ENCODE data around the gene SIK3. TPM values are rescaled to one million over a fixed set of nuclear protein-coding genes. Genes with fewer than 3 reads are reported as not detected.
A peak's percentile ranks its signal among the peaks of the same experiment; 100 is the strongest.
"Not testable (repeated sequence)": the region's sequence is repeated elsewhere in the genome, so short reads cannot be mapped to it uniquely, and the experiment has no call there.

Gene SIK3
- total RNA-seq, 1 experiment from 2014 or later = 4.1 TPM

DNA sequence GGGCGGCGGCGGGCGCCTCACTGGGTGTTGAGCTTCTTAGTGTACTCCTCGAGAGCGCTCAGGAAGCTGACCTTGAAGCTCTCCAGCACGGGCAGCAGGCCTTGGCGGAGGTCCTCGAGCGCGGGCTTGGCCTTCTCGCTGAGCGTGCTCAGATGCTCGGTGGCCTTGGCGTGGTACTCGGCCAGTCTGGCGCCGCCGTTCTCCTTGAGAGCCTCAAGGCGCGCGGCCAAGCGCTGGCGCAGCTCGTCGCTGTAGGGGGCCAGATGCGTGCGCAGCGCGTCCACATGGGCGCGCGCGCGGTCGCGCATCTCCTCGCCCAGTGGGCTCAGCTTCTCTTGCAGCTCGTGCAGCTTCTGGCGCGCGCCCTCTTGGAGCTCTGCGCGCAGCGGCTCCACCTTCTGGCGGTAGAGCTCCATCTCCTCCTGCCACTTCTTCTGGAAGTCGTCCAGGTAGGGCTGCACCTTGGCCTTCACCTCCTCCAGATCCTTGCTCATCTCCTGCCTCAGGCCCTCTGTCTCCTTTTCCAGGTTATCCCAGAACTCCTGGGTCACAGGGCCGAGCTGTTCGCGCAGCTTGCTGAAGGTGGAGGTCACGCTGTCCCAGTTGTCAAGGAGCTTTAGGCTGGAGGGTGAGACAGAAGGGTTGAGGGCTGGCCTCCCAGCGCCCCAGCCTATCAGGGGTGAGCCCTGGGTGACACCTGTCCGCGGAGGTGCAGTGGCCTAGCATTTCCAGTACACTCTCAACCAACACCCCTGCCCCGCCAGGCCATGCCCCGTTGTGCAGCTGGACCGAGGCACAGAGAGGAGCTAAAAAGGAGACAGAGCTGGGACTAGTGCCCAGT, 262.2 kb downstream of the SIK3 start:
- no peaks in the 10 kb centered on the region for H4K20me1 ChIP-seq (ENCODE audit: insufficient read depth, low read depth, low read length)
- H3K27ac ChIP-seq (ENCODE audit: low read length) = no peak overlapping the region
- H3K9me2 ChIP-seq (replicated peaks; ENCODE audit: insufficient read depth, low read length) = no peaks in the 10 kb centered on the region
- peak overlapping the region; percentile 91 for H2AFZ ChIP-seq (ENCODE audit: low read length)
- H3K27me3 ChIP-seq (ENCODE audit: low read length) = no peaks in the 10 kb centered on the region
- no peaks in the 10 kb centered on the region for H3K9me3 ChIP-seq (ENCODE audit: low read length)
- H3K4me1 ChIP-seq (ENCODE audit: low read length) = peaks cover 7% of the 10 kb centered on the region
- H3K36me3 ChIP-seq (ENCODE audit: insufficient read depth, low read length) = no peaks in the 10 kb centered on the region
- H3K9ac ChIP-seq (ENCODE audit: low read length) = peak overlapping the region; percentile 66
- H3K4me3 ChIP-seq (ENCODE audit: low read length) = peak overlapping the region; percentile 57; the same call in 1 of the 2 replicates
- no peaks in the 10 kb centered on the region for H3K79me2 ChIP-seq (ENCODE audit: low read length)
- peak; percentile 90 for DNase-seq
- peak overlapping the region; percentile 72 for H3K4me2 ChIP-seq (ENCODE audit: low read depth, low read length, poor library complexity, severe bottlenecking)

DNA sequence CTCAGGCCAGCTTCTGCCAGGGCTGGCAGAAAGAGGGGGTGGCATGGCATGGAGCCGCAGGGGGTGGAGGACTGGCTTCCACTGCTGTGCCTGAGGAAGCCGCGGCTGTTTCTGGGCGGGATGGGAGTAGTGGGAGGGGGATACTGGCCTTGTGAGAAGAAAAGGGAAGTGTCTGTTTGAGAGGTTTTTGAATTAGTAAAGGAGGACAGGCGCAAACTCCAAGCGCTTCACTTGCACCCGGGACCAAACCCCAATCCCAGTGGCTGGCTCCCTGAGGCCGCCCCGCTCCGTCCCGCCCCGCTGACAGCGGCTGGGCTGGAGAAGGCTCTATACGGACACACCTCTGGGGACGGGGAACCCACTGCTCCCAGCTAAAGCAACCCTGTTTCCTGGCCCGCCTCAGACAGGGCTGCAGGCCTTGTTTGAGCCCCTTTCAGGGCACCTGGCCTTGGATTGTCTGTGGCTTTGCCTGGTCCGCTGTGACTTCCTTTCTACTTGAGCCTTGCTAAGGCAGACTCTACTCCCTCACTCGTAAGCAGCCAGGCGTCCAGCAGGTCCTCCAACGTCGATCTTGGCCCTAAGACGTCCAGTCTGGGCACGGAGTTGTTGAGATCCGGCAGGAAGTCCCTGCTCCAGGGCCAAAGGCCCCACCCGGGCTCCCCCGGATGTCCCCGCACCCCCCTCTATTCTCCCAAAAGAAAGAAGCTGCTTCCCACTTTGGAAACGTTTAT, 263.0 kb downstream of the SIK3 start:
- H3K4me3 ChIP-seq (ENCODE audit: low read length) = peak overlapping the region; percentile 57; the same call in 1 of the 2 replicates
- H2AFZ ChIP-seq (ENCODE audit: low read length) = peak overlapping the region; percentile 91
- H3K27ac ChIP-seq (ENCODE audit: low read length) = no peak overlapping the region
- H3K36me3 ChIP-seq (ENCODE audit: insufficient read depth, low read length) = no peaks in the 10 kb centered on the region
- H3K9me2 ChIP-seq (replicated peaks; ENCODE audit: insufficient read depth, low read length) = no peaks in the 10 kb centered on the region
- no peak for DNase-seq
- no peaks in the 10 kb centered on the region for H3K79me2 ChIP-seq (ENCODE audit: low read length)
- H3K9me3 ChIP-seq (ENCODE audit: low read length) = no peaks in the 10 kb centered on the region
- H3K4me2 ChIP-seq (ENCODE audit: low read depth, low read length, poor library complexity, severe bottlenecking) = peak overlapping the region; percentile 72
- H4K20me1 ChIP-seq (ENCODE audit: insufficient read depth, low read depth, low read length) = no peaks in the 10 kb centered on the region
- no peaks in the 10 kb centered on the region for H3K27me3 ChIP-seq (ENCODE audit: low read length)
- peaks cover 7% of the 10 kb centered on the region for H3K4me1 ChIP-seq (ENCODE audit: low read length)
- H3K9ac ChIP-seq (ENCODE audit: low read length) = peak overlapping the region; percentile 66

DNA sequence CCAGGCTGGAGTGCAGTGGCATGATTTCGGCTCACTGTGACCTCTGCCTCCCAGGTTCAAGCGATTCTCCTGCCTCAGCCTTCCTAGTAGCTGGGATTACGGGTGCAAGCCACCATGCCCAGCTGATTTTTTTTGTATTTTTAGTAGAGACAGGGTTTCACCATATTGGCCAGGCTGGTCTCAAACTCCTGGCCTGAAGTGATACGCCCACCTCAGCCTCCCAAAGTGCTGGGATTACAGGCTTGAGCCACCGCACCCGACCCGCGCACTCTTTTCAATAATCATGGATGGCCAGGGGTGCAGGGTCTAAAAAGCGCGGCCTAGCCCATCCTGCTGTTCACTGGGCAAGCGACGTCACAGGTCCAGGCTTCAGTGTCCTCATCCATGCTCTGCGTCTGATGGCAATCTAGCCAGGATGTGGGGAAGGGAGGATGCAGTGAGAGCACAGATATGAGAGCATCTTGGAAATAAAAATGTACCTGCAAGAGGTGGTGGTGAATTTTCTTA, 263.6 kb downstream of the SIK3 start:
- not testable (repeated sequence) for H3K4me3 ChIP-seq (ENCODE audit: low read length); H3K4me1 ChIP-seq (ENCODE audit: low read length); H3K79me2 ChIP-seq (ENCODE audit: low read length); H2AFZ ChIP-seq (ENCODE audit: low read length); H3K9me3 ChIP-seq (ENCODE audit: low read length); H3K27ac ChIP-seq (ENCODE audit: low read length); H4K20me1 ChIP-seq (ENCODE audit: insufficient read depth, low read depth, low read length); H3K27me3 ChIP-seq (ENCODE audit: low read length); DNase-seq; H3K36me3 ChIP-seq (ENCODE audit: insufficient read depth, low read length); H3K4me2 ChIP-seq (ENCODE audit: low read depth, low read length, poor library complexity, severe bottlenecking); H3K9ac ChIP-seq (ENCODE audit: low read length); H3K9me2 ChIP-seq (replicated peaks; ENCODE audit: insufficient read depth, low read length)

DNA sequence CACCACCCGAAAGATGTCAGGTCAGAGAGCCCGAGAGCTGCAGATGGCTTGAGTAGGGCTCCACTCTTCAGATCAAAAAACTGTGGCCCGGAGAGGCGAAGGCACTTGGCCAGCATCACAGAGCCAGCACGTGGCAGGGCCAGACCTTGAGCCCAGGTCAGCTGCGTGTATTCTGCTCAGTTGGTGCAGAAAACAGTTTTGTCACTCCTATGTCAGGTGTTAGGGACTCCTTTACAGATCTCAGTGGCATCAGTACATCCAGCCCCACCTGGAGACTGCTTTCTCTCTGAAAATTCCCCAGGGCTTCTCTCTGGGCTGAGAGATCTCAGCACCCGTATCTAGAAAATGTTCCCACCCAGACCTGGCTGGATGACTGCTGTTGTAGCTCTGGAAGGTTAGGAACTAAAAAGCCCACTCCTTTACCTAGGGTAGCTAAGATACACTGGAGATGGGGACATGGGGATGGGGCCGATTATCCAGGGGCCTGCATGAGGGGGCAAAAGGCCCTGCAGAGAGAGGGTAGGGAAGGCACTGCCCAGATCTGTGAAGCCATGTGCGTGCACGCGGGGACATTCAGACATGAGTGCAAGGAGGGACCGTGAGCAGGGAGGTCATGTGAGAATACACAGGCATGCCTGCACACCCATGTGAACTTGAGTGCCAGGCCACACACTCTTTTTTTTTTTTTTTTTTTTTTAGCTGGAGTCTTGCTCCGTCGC, 264.3 kb downstream of the SIK3 start:
- peaks cover 7% of the 10 kb centered on the region for H3K4me1 ChIP-seq (ENCODE audit: low read length)
- no peak overlapping the region for H3K27ac ChIP-seq (ENCODE audit: low read length)
- H3K27me3 ChIP-seq (ENCODE audit: low read length) = no peaks in the 10 kb centered on the region
- no peak overlapping the region for H2AFZ ChIP-seq (ENCODE audit: low read length)
- H3K36me3 ChIP-seq (ENCODE audit: insufficient read depth, low read length) = no peaks in the 10 kb centered on the region
- H3K9ac ChIP-seq (ENCODE audit: low read length) = no peak overlapping the region
- H4K20me1 ChIP-seq (ENCODE audit: insufficient read depth, low read depth, low read length) = no peaks in the 10 kb centered on the region
- H3K9me2 ChIP-seq (replicated peaks; ENCODE audit: insufficient read depth, low read length) = no peaks in the 10 kb centered on the region
- DNase-seq = no peak
- H3K9me3 ChIP-seq (ENCODE audit: low read length) = no peaks in the 10 kb centered on the region
- no peak overlapping the region for H3K4me2 ChIP-seq (ENCODE audit: low read depth, low read length, poor library complexity, severe bottlenecking)
- H3K79me2 ChIP-seq (ENCODE audit: low read length) = no peaks in the 10 kb centered on the region
- H3K4me3 ChIP-seq (ENCODE audit: low read length) = no peak overlapping the region

DNA sequence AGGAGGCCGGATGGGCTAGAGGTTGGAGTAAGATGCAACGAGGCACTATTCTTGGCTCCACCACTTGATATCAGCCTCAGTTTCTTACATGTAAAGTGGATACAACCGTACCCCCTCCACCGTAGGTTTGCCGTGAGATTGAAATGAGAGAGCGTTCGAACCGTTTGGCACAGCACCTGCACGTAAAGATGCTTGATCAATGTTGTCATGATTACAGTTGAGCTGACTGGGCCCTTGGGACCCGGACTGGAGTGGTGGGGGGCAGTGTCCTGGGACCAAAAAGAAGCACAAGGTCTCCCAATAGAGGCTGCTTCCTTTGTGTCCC, 264.8 kb downstream of the SIK3 start:
- Histone ChIP-seq H3K27me3 (ENCODE audit: low read length) (no peaks in the 10 kb centered on the region), H3K9ac (ENCODE audit: low read length) (no peak overlapping the region), H3K4me1 (ENCODE audit: low read length) (peaks cover 7% of the 10 kb centered on the region), H3K79me2 (ENCODE audit: low read length) (no peaks in the 10 kb centered on the region), H4K20me1 (ENCODE audit: insufficient read depth, low read depth, low read length) (no peaks in the 10 kb centered on the region), H3K4me2 (ENCODE audit: low read depth, low read length, poor library complexity, severe bottlenecking) (no peak overlapping the region), H2AFZ (ENCODE audit: low read length) (no peak overlapping the region), H3K27ac (ENCODE audit: low read length) (no peak overlapping the region), H3K9me3 (ENCODE audit: low read length) (no peaks in the 10 kb centered on the region), H3K9me2 (replicated peaks; ENCODE audit: insufficient read depth, low read length) (no peaks in the 10 kb centered on the region), H3K4me3 (ENCODE audit: low read length) (no peak overlapping the region), H3K36me3 (ENCODE audit: insufficient read depth, low read length) (no peaks in the 10 kb centered on the region)
- no peak for DNase-seq

DNA sequence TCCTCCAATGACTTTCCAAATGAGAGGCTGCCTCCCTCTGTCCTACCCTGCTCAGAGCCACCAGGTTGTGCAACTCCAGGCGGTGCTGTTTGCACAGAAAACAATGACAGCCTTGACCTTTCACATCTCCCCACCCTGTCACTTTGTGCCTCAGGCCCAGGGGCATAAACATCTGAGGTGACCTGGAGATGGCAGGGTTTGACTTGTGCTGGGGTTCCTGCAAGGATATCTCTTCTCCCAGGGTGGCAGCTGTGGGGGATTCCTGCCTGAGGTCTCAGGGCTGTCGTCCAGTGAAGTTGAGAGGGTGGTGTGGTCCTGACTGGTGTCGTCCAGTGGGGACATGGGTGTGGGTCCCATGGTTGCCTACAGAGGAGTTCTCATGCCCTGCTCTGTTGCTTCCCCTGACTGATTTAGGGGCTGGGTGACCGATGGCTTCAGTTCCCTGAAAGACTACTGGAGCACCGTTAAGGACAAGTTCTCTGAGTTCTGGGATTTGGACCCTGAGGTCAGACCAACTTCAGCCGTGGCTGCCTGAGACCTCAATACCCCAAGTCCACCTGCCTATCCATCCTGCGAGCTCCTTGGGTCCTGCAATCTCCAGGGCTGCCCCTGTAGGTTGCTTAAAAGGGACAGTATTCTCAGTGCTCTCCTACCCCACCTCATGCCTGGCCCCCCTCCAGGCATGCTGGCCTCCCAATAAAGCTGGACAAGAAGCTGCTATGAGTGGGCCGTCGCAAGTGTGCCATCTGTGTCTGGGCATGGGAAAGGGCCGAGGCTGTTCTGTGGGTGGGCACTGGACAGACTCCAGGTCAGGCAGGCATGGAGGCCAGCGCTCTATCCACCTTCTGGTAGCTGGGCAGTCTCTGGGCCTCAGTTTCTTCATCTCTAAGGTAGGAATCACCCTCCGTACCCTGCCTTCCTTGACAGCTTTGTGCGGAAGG, 265.6 kb downstream of the SIK3 start:
- Histone ChIP-seq H3K79me2 (ENCODE audit: low read length) (no peaks in the 10 kb centered on the region), H3K4me2 (ENCODE audit: low read depth, low read length, poor library complexity, severe bottlenecking) (no peak overlapping the region), H3K4me3 (ENCODE audit: low read length) (no peak overlapping the region), H3K9me3 (ENCODE audit: low read length) (no peaks in the 10 kb centered on the region), H3K9me2 (replicated peaks; ENCODE audit: insufficient read depth, low read length) (no peaks in the 10 kb centered on the region), H3K27me3 (ENCODE audit: low read length) (no peaks in the 10 kb centered on the region), H2AFZ (ENCODE audit: low read length) (no peak overlapping the region), H3K36me3 (ENCODE audit: insufficient read depth, low read length) (no peaks in the 10 kb centered on the region), H3K27ac (ENCODE audit: low read length) (no peak overlapping the region), H4K20me1 (ENCODE audit: insufficient read depth, low read depth, low read length) (no peaks in the 10 kb centered on the region), H3K9ac (ENCODE audit: low read length) (no peak overlapping the region), H3K4me1 (ENCODE audit: low read length) (peaks cover 7% of the 10 kb centered on the region)
- no peak for DNase-seq

DNA sequence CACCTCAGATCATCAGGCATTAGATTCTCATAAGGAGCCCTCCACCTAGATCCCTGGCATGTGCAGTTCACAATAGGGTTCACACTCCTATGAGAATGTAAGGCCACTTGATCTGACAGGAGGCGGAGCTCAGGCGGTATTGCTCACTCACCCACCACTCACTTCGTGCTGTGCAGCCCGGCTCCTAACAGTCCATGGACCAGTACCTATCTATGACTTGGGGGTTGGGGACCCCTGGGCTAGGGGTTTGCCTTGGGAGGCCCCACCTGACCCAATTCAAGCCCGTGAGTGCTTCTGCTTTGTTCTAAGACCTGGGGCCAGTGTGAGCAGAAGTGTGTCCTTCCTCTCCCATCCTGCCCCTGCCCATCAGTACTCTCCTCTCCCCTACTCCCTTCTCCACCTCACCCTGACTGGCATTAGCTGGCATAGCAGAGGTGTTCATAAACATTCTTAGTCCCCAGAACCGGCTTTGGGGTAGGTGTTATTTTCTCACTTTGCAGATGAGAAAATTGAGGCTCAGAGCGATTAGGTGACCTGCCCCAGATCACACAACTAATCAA, 266.4 kb downstream of the SIK3 start:
- no peak overlapping the region for H3K27ac ChIP-seq (ENCODE audit: low read length)
- no peak overlapping the region for H2AFZ ChIP-seq (ENCODE audit: low read length)
- H3K9me2 ChIP-seq (replicated peaks; ENCODE audit: insufficient read depth, low read length) = no peaks in the 10 kb centered on the region
- peaks cover 7% of the 10 kb centered on the region for H3K4me1 ChIP-seq (ENCODE audit: low read length)
- H3K4me2 ChIP-seq (ENCODE audit: low read depth, low read length, poor library complexity, severe bottlenecking) = no peak overlapping the region
- H3K4me3 ChIP-seq (ENCODE audit: low read length) = no peak overlapping the region
- H3K36me3 ChIP-seq (ENCODE audit: insufficient read depth, low read length) = no peaks in the 10 kb centered on the region
- H3K27me3 ChIP-seq (ENCODE audit: low read length) = no peaks in the 10 kb centered on the region
- no peak overlapping the region for H3K9ac ChIP-seq (ENCODE audit: low read length)
- no peaks in the 10 kb centered on the region for H3K9me3 ChIP-seq (ENCODE audit: low read length)
- no peaks in the 10 kb centered on the region for H4K20me1 ChIP-seq (ENCODE audit: insufficient read depth, low read depth, low read length)
- no peak for DNase-seq
- no peaks in the 10 kb centered on the region for H3K79me2 ChIP-seq (ENCODE audit: low read length)

Data from Karpas-422 (cell line).